ENCODE results near the gene GNAS.

DNA sequence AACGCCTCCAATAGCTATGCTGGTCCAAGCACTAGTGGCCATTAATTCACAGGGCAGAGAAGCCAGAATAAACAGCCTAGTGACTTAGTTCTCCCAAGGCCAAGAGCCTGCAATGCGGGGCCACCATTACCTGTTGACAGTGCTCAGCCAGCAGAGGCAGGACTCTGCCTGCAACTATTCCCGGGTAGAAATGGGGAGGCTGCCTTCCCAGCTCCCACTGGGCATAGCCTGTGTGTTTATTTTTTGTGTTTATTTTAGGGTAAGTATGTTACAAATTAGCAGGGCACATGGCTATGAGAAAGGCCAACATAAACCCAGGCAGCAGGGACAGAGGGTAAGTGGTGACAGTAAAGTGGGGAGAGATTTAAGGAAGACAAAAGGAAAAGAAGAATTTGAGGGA, 6.8 kb upstream of the GNAS start:
- TF ChIP-seq POLR2AphosphoS5 (IDR thresholded peaks at IDR 0.05; ENCODE audit: low read depth, low read length) (no peak), POLR2A (IDR thresholded peaks at IDR 0.05; ENCODE audit: low read depth, low read length) (no peak), TAF1 (IDR thresholded peaks at IDR 0.05; ENCODE audit: low read depth, low read length) (no peak), PAX5 (IDR thresholded peaks at IDR 0.05; ENCODE audit: insufficient read depth, low read length, severe bottlenecking) (no peak), POU2F2 (IDR thresholded peaks at IDR 0.05; ENCODE audit: low read depth, low read length) (no peak)

All from GM12891 (cell line).